Measurements from ENCODE around the gene PSMD13. TPM values are rescaled to one million over a fixed set of nuclear protein-coding genes. Genes with fewer than 3 reads are reported as not detected.

The PSMD13 gene
- total RNA-seq, 1 donor from 2014 or later, result 50.2 TPM

GRCh38 chr11:221539-221938, 15.2 kb upstream of the PSMD13 start:
- no peak for DNase-seq (ENCODE audit: low spot score in 2 of 2)
- Histone ChIP-seq H3K4me1 (no peaks in the 10 kb centered on the region), H3K9me3 (no peaks in the 10 kb centered on the region), H3K27me3 (no peaks in the 10 kb centered on the region), H3K36me3 (peaks cover 0 to 23% of the 10 kb centered on the region in 2 donors), H3K4me3 (no peak overlapping the region), H3K27ac (no peak overlapping the region)
- TF ChIP-seq CTCF (IDR thresholded peaks at IDR 0.05), result no peak
- intact Hi-C loops (cut with DNase I), result no loop called here

GRCh38 chr11:221998-222789, 14.6 kb upstream of the PSMD13 start:
- no peaks in the 10 kb centered on the region for H3K27me3 ChIP-seq
- H3K4me1 ChIP-seq, result no peaks in the 10 kb centered on the region
- H3K9me3 ChIP-seq, result no peaks in the 10 kb centered on the region
- intact Hi-C loops (cut with DNase I), result no loop called here
- H3K4me3 ChIP-seq, result no peak overlapping the region
- H3K27ac ChIP-seq, result no peak overlapping the region
- DNase-seq (ENCODE audit: low spot score in 2 of 2), result peak in 1 of 2 donors; percentile 59
- TF ChIP-seq CTCF (IDR thresholded peaks at IDR 0.05), result no peak
- H3K36me3 ChIP-seq, result peaks cover 0 to 23% of the 10 kb centered on the region in 2 donors

- Histone ChIP-seq H3K4me3 (no peak overlapping the region), H3K36me3 (peaks cover 0 to 24% of the 10 kb centered on the region in 2 donors), H3K27ac (no peak overlapping the region), H3K27me3 (no peaks in the 10 kb centered on the region), H3K9me3 (no peaks in the 10 kb centered on the region), H3K4me1 (no peaks in the 10 kb centered on the region)
- intact Hi-C loops (cut with DNase I), result no loop called here
- DNase-seq (ENCODE audit: low spot score in 2 of 2), result peak in 1 of 2 donors; percentile 46
- no peak for TF ChIP-seq CTCF (IDR thresholded peaks at IDR 0.05)
Measured at GRCh38 chr11:223026-223789, 13.6 kb upstream of the PSMD13 start.

GRCh38 chr11:223884-224283, 12.9 kb upstream of the PSMD13 start:
- intact Hi-C loops (cut with DNase I), result no loop called here
- H3K4me1 ChIP-seq, result no peaks in the 10 kb centered on the region
- no peak for TF ChIP-seq CTCF (IDR thresholded peaks at IDR 0.05)
- H3K36me3 ChIP-seq, result peaks cover 0 to 19% of the 10 kb centered on the region in 2 donors
- no peaks in the 10 kb centered on the region for H3K27me3 ChIP-seq
- DNase-seq (ENCODE audit: low spot score in 2 of 2), result no peak
- H3K9me3 ChIP-seq, result no peaks in the 10 kb centered on the region
- no peak overlapping the region for H3K4me3 ChIP-seq
- H3K27ac ChIP-seq, result no peak overlapping the region

GRCh38 chr11:224424-224823, 12.4 kb upstream of the PSMD13 start:
- DNase-seq (ENCODE audit: low spot score in 2 of 2), result no peak
- Histone ChIP-seq H3K27ac (no peak overlapping the region), H3K9me3 (no peaks in the 10 kb centered on the region), H3K4me1 (no peaks in the 10 kb centered on the region), H3K36me3 (peaks cover 0 to 14% of the 10 kb centered on the region in 2 donors), H3K27me3 (no peaks in the 10 kb centered on the region), H3K4me3 (no peak overlapping the region)
- TF ChIP-seq CTCF (IDR thresholded peaks at IDR 0.05), result no peak
- intact Hi-C loops (cut with DNase I), result no loop called here
